Tibial nerve (tissue), 4 donors: ENCODE measurements around the gene SNX24. TPM values are rescaled to one million over a fixed set of nuclear protein-coding genes. Genes with fewer than 3 reads are reported as not detected.
"Not testable (repeated sequence)": the region's sequence is repeated elsewhere in the genome, so short reads cannot be mapped to it uniquely, and the experiment has no call there.

Experiments used
- DNase-seq, 2 donors: peaks; one replicate each; pipeline ENCODE4 v3.0.0-alpha.2; 2019; ENCODE audit warnings: low spot score in 2 of 2
- H3K27ac ChIP-seq, 4 donors: fragments of 200-600 bp; sonication (generic) in 3 of 4; one replicate each; pipeline ENCODE4 v1.5.1; 2017 to 2019; ENCODE audit warnings: mild to moderate bottlenecking in 1 of 4
- H3K27me3 ChIP-seq, 2 donors: fragments of 200-600 bp; sonication (generic) in 1 of 2; one replicate each; pipeline versions ENCODE4 v1.5.1 to v1.6.0; 2017 to 2019
- H3K36me3 ChIP-seq, 3 donors: fragments of 200-600 bp; sonication (generic); one replicate each; pipeline ENCODE4 v1.5.1; 2018 to 2019
- H3K4me1 ChIP-seq, 4 donors: fragments of 200-600 bp; sonication (generic) in 3 of 4; one replicate each; pipeline ENCODE4 v1.5.1; 2017 to 2019
- H3K4me3 ChIP-seq, 4 donors: fragments of 200-600 bp; sonication (generic) in 3 of 4; one replicate each; pipeline ENCODE4 v1.5.1; 2017 to 2019; ENCODE audit warnings: mild to moderate bottlenecking in 1 of 4, moderate library complexity in 1 of 4
- H3K9me3 ChIP-seq, 4 donors: fragments of 200-600 bp; sonication (generic) in 3 of 4; one replicate each; pipeline ENCODE4 v1.5.1; 2017 to 2019
- CTCF ChIP-seq, 5 experiments: fragments of 200-600 bp in 3 of 5; fragments of 450-650 bp in 2 of 5; sonication (generic) in 3 of 5; IDR thresholded peaks; one replicate each; pipeline ENCODE4 v1.5.1; 2016 to 2019; ENCODE audit warnings: antibody characterized with exemption in 5 of 5, mild to moderate bottlenecking in 3 of 5, moderate library complexity in 2 of 5
- EP300 ChIP-seq, 2 donors: sonication (generic); formaldehyde crosslinking; IDR thresholded peaks; one replicate each; pipeline ENCODE4 v1.6.1; 2017; ENCODE audit warnings: antibody characterized with exemption in 2 of 2, mild to moderate bottlenecking in 1 of 2
- POLR2A ChIP-seq, 2 donors: fragments of 450-650 bp; IDR thresholded peaks; one replicate each; pipeline ENCODE4 v1.6.1; 2017; ENCODE audit warnings: antibody characterized with exemption in 2 of 2, mild to moderate bottlenecking in 2 of 2, moderate library complexity in 2 of 2
- WGBS, 2 donors: methylation state at CpG; one replicate each; pipeline ENCODE4 v1.1.5; 2018; 5-methylcytosine and 5-hydroxymethylcytosine counted together
- total RNA-seq, 4 donors: library from RNA; depleted of rRNA; stranded (reverse); fragments of >200 nt; gene quantifications; one replicate each; pipeline ENCODE4 v1.1.0, GENCODE V29; 2016

SNX24 gene
- total RNA-seq, 4 donors from 2014 or later: 32.0 to 69.5 (median 51.1) TPM

- WGBS, 2 donors: 92 to 94% methylated on average over 2 of the region's 2 CpGs
- peaks cover 0 to 7% (median 0%) of the 10 kb centered on the region in 3 donors for H3K36me3 ChIP-seq
- H3K27ac ChIP-seq: no peak overlapping the region
- no peaks in the 10 kb centered on the region for H3K9me3 ChIP-seq
- TF ChIP-seq CTCF (IDR thresholded peaks at IDR 0.05) (no peak), POLR2A (IDR thresholded peaks at IDR 0.05) (no peak), EP300 (IDR thresholded peaks at IDR 0.05) (no peak)
- no peak for DNase-seq
- no peaks in the 10 kb centered on the region for H3K27me3 ChIP-seq
- no peak overlapping the region for H3K4me3 ChIP-seq
- no peaks in the 10 kb centered on the region for H3K4me1 ChIP-seq
Observed at GRCh38 chr5:122971333-122971732, 125.9 kb downstream of the SNX24 start.

- DNase-seq: no peak
- WGBS, 2 donors: 91 to 97% methylated on average over 4 of the region's 4 CpGs
Observed at GRCh38 chr5:122972877-122973276, 127.5 kb downstream of the SNX24 start.

GRCh38 chr5:122973759-122974158, 128.3 kb downstream of the SNX24 start:
- WGBS, 2 donors: 92 to 100% methylated on average over 1 of the region's 1 CpG
- H3K27ac ChIP-seq, H3K36me3 ChIP-seq, H3K9me3 ChIP-seq, H3K27me3 ChIP-seq, H3K4me3 ChIP-seq, DNase-seq, H3K4me1 ChIP-seq: not testable (repeated sequence)

More at GRCh38 chr5:122972877-122973276, 127.5 kb downstream of the SNX24 start:
- Histone ChIP-seq H3K27me3 (no peaks in the 10 kb centered on the region), H3K27ac (no peak overlapping the region), H3K4me3 (no peak overlapping the region), H3K4me1 (peaks cover 0 to 3% (median 0%) of the 10 kb centered on the region in 4 donors), H3K36me3 (peaks cover 0 to 7% (median 0%) of the 10 kb centered on the region in 3 donors), H3K9me3 (no peaks in the 10 kb centered on the region)
- TF ChIP-seq EP300 (IDR thresholded peaks at IDR 0.05): no peak
- no peak for TF ChIP-seq CTCF (IDR thresholded peaks at IDR 0.05)
- TF ChIP-seq POLR2A (IDR thresholded peaks at IDR 0.05): no peak

GRCh38 chr5:122974251-122974650, 128.8 kb downstream of the SNX24 start:
- H3K9me3 ChIP-seq, DNase-seq, H3K27me3 ChIP-seq, H3K27ac ChIP-seq, H3K4me1 ChIP-seq, H3K4me3 ChIP-seq, H3K36me3 ChIP-seq: not testable (repeated sequence)
- 98 to 100% methylated on average over 3 of the region's 3 CpGs for WGBS, 2 donors

- 72 to 86% methylated on average over 2 of the region's 2 CpGs for whole genome bisulfite sequencing, 2 donors
Observed at GRCh38 chr5:122977319-122977718, 131.9 kb downstream of the SNX24 start.

GRCh38 chr5:122978068-122978467, 132.7 kb downstream of the SNX24 start:
- WGBS, 2 donors: 88 to 89% methylated on average over 2 of the region's 2 CpGs
- H3K27me3 ChIP-seq: no peaks in the 10 kb centered on the region
- H3K4me1 ChIP-seq: peaks cover 0 to 3% (median 0%) of the 10 kb centered on the region in 4 donors
- no peak overlapping the region for H3K27ac ChIP-seq
- no peak for TF ChIP-seq CTCF (IDR thresholded peaks at IDR 0.05)
- TF ChIP-seq EP300 (IDR thresholded peaks at IDR 0.05): no peak
- no peak for TF ChIP-seq POLR2A (IDR thresholded peaks at IDR 0.05)
- H3K9me3 ChIP-seq: no peaks in the 10 kb centered on the region
- H3K36me3 ChIP-seq: peaks cover 0 to 13% (median 0%) of the 10 kb centered on the region in 3 donors
- no peak for DNase-seq
- H3K4me3 ChIP-seq: no peak overlapping the region

More at GRCh38 chr5:122977319-122977718, 131.9 kb downstream of the SNX24 start:
- H3K27ac ChIP-seq: no peak overlapping the region
- no peaks in the 10 kb centered on the region for H3K9me3 ChIP-seq
- no peak for TF ChIP-seq POLR2A (IDR thresholded peaks at IDR 0.05)
- no peaks in the 10 kb centered on the region for H3K27me3 ChIP-seq
- no peak for DNase-seq
- peaks cover 0 to 12% (median 0%) of the 10 kb centered on the region in 3 donors for H3K36me3 ChIP-seq
- no peak overlapping the region for H3K4me3 ChIP-seq
- peaks cover 0 to 3% (median 0%) of the 10 kb centered on the region in 4 donors for H3K4me1 ChIP-seq
